K562 (cell line): Measurements from ENCODE around the gene DPH1. TPM values are rescaled to one million over a fixed set of nuclear protein-coding genes. Genes with fewer than 3 reads are reported as not detected.

Experiments
- CREB3L1 ChIP-seq: fragments of 450-650 bp; IDR thresholded peaks from 2 replicates; pipeline ENCODE4 v1.6.1; 2014; ENCODE audit warnings: low read depth, mild to moderate bottlenecking, moderate library complexity, borderline replicate concordance
- E2F3 ChIP-seq: fragments of 250-450 bp; sonication (Bioruptor Pico); IDR thresholded peaks from 2 replicates; pipeline ENCODE4 v1.4.0; 2020; ENCODE audit warnings: mild to moderate bottlenecking
- ETV5 ChIP-seq: sonication (generic); formaldehyde crosslinking; IDR thresholded peaks from 2 replicates; pipeline ENCODE4 v1.4.0; 2020; ENCODE audit warnings: low read depth, mild to moderate bottlenecking, missing genetic modification reagents
- EZH2 ChIP-seq: IDR thresholded peaks from 2 replicates; pipeline ENCODE4 v1.6.1; 2012; ENCODE audit warnings: low read depth, mild to moderate bottlenecking, inconsistent platforms, low read length, borderline replicate concordance
- FIP1L1 ChIP-seq: fragments of 200-400 bp; formaldehyde crosslinking; IDR thresholded peaks from 2 replicates; pipeline ENCODE4 v1.6.1; 2018; ENCODE audit warnings: mild to moderate bottlenecking, low read depth, low read length; ENCODE audit not compliant: poor library complexity, severe bottlenecking
- FOS ChIP-seq: IDR thresholded peaks from 3 replicates; pipeline ENCODE4 v1.6.1; 2011; ENCODE audit not compliant: insufficient read length; ENCODE audit errors: extremely low read depth
- GTF2E2 ChIP-seq: fragments of 200-800 bp; sonication (Bioruptor generic); IDR thresholded peaks from 2 replicates; pipeline ENCODE4 v1.6.1; 2016; ENCODE audit warnings: missing genetic modification characterization, missing compliant biosample characterization
- HNRNPH1 ChIP-seq: fragments of 200-400 bp; formaldehyde crosslinking; optimal IDR thresholded peaks from 2 replicates; pipeline ENCODE3; 2017; ENCODE audit warnings: low read depth, mild to moderate bottlenecking, low read length, moderate library complexity
- KDM5B ChIP-seq: fragments of 200-600 bp; sonication (generic); IDR thresholded peaks from 2 replicates; pipeline ENCODE4 v1.6.1; 2012; ENCODE audit warnings: low read depth, mild to moderate bottlenecking, moderate library complexity, low read length, control low read depth, inconsistent platforms; ENCODE audit not compliant: insufficient replicate concordance
- MEF2D ChIP-seq: conservative IDR thresholded peaks from 2 replicates; pipeline ENCODE4 v1.6.1; 2016; ENCODE audit warnings: low read depth, missing genetic modification characterization, missing compliant biosample characterization
- NBN ChIP-seq: fragments of 450-650 bp; IDR thresholded peaks from 2 replicates; pipeline ENCODE4 v1.6.1; 2016; ENCODE audit warnings: low read depth, mild to moderate bottlenecking
- PRPF4 ChIP-seq: fragments of 200-400 bp; formaldehyde crosslinking; IDR thresholded peaks from one replicate; pipeline ENCODE4 v1.6.1; 2017; ENCODE audit warnings: low read length, low read depth, mild to moderate bottlenecking; ENCODE audit not compliant: insufficient read depth, poor library complexity, severe bottlenecking
- PTTG1 ChIP-seq: fragments of 450-650 bp; IDR thresholded peaks from 2 replicates; pipeline ENCODE4 v1.6.1; 2016; ENCODE audit warnings: low read depth, mild to moderate bottlenecking, missing genetic modification characterization, missing compliant biosample characterization
- U2AF1 ChIP-seq: fragments of 200-400 bp; formaldehyde crosslinking; optimal IDR thresholded peaks from 2 replicates; pipeline ENCODE3; 2017; ENCODE audit warnings: mild to moderate bottlenecking, low read depth, low read length, moderate library complexity
- USF1 ChIP-seq: sonication (generic); formaldehyde crosslinking; IDR thresholded peaks from 2 replicates; pipeline ENCODE4 v1.9.0; 2022; ENCODE audit warnings: mild to moderate bottlenecking, missing genetic modification reagents
- ZBTB8A ChIP-seq: fragments of 450-650 bp; IDR thresholded peaks from 2 replicates; pipeline ENCODE4 v1.6.1; 2018; ENCODE audit warnings: mild to moderate bottlenecking, moderate library complexity; ENCODE audit not compliant: partially characterized antibody
- ZNF124 ChIP-seq: sonication (generic); formaldehyde crosslinking; IDR thresholded peaks from 2 replicates; pipeline ENCODE4 v1.8.1; 2022; ENCODE audit warnings: missing genetic modification reagents
- ZNF324 ChIP-seq: fragments of 250-450 bp; sonication (Bioruptor Pico); IDR thresholded peaks from 2 replicates; pipeline ENCODE4 v1.4.0; 2020; ENCODE audit warnings: mild to moderate bottlenecking
- ZNF609 ChIP-seq: sonication (generic); formaldehyde crosslinking; IDR thresholded peaks from 2 replicates; pipeline ENCODE4 v1.8.1; 2023; ENCODE audit warnings: missing genetic modification reagents, mild to moderate bottlenecking, borderline replicate concordance
- ZNF699 ChIP-seq: fragments of 250-450 bp; sonication (Bioruptor Pico); IDR thresholded peaks from 2 replicates; pipeline ENCODE4 v1.8.0; 2021; ENCODE audit warnings: mild to moderate bottlenecking, moderate library complexity; ENCODE audit not compliant: insufficient replicate concordance
- ZNF830 ChIP-seq: fragments of 250-450 bp; sonication (Bioruptor Pico); IDR thresholded peaks from 2 replicates; pipeline ENCODE4 v1.5.0; 2021; ENCODE audit warnings: mild to moderate bottlenecking
- polyA plus RNA-seq, 8 experiments: library from polyadenylated mRNA; depleted of rRNA in 4 of 8; stranded (reverse) in 5 of 8; unstranded in 3 of 8; fragments of >200 nt; fragmentation: Nextera tagmentation in 2 of 8; fragmentation: Illumina TruSeq in 1 of 8; extraction: Ambion mirVana in 2 of 8; extraction: Trizol in 1 of 8; gene quantifications; 2 replicates each; pipeline versions ENCODE4 v1.2.1 to v1.2.3, GENCODE V29; 2011 to 2014; ENCODE audit warnings: inconsistent platforms in 1 of 8, missing spikeins in 1 of 8
- total RNA-seq, 7 experiments: library from RNA; depleted of rRNA in 6 of 7; stranded (reverse); fragments of >200 nt in 6 of 7; fragmentation: Illumina TruSeq in 2 of 7; extraction: Trizol in 2 of 7; gene quantifications; 2 replicates each; pipeline versions ENCODE4 v1.2.1 to v1.2.3, GENCODE V29; 2011 to 2021; ENCODE audit warnings: low replicate concordance in 1 of 7

The DPH1 gene
- total and polyA plus RNA-seq, 9 of the 15 experiments (the other 6 are each of a cell fraction or from before 2014, with no cell fraction given): 0.42 to 40.6 (median 20.2) TPM

GRCh38 chr17:2029911-2030778, at the start of gene DPH1 (continued):
- TF ChIP-seq ZNF124 (CRISPR knock-in tag) (no peak), KDM5B (peak; percentile 36), ZNF830 (CRISPR knock-in tag) (no peak), HNRNPH1 (no peak), FOS (no peak), ZNF609 (CRISPR knock-in tag) (no peak), FIP1L1 (no peak), E2F3 (CRISPR knock-in tag) (no peak), NBN (0 out of 2 replicates have a peak, but pooled peaks have one; percentile 20), ZBTB8A (no peak), GTF2E2 (tag) (no peak), PTTG1 (tag) (no peak), ZNF324 (no peak), PRPF4 (no peak), U2AF1 (no peak), ETV5 (CRISPR knock-in tag) (peak; percentile 54; the same call in 1 of the 2 replicates), ZNF699 (no peak), EZH2 (no peak), CREB3L1 (no peak), USF1 (CRISPR knock-in tag) (peak; percentile 87), MEF2D (tag) (no peak)
